DND-41 (cell line): ENCODE results near the gene IGF2.

ENCODE experiments used
- ATAC-seq: fragments of 200-7000 bp; cut with Tn5 transposase; 3 replicates; pipeline ENCODE4 v1.9.1; 2021; ENCODE audit warnings: low read depth; ENCODE audit not compliant: insufficient read depth
- DNase-seq: peaks from one replicate; pipeline ENCODE4 v3.0.0-alpha.2; 2020
- H2AFZ ChIP-seq: 2 replicates; pipeline ENCODE4 v1.6.0; 2012; ENCODE audit warnings: low read depth, low read length
- H3K27ac ChIP-seq: 2 replicates; pipeline ENCODE4 v1.5.1; 2012; ENCODE audit warnings: low read length, inconsistent platforms
- H3K27me3 ChIP-seq: fragments of 200-600 bp; sonication (generic); 2 replicates; pipeline ENCODE4 v1.6.0; 2012; ENCODE audit warnings: low read length, mild to moderate bottlenecking, inconsistent platforms; ENCODE audit not compliant: insufficient read depth, poor library complexity
- H3K36me3 ChIP-seq: 2 replicates; pipeline ENCODE4 v1.5.1; 2012; ENCODE audit warnings: low read length, inconsistent platforms; ENCODE audit not compliant: insufficient read depth
- H3K4me1 ChIP-seq: 2 replicates; pipeline ENCODE4 v1.5.1; 2012; ENCODE audit warnings: mild to moderate bottlenecking, low read length; ENCODE audit not compliant: insufficient read depth
- H3K4me2 ChIP-seq: 2 replicates; pipeline ENCODE4 v1.6.0; 2012; ENCODE audit warnings: mild to moderate bottlenecking, moderate library complexity, low read length, inconsistent platforms; ENCODE audit not compliant: insufficient read depth
- H3K4me3 ChIP-seq, 2 experiments: fragments of 200-600 bp in 1 of 2; shearing (Covaris generic) in 1 of 2; 2 replicates each; pipeline ENCODE4 v1.5.1; 2012 to 2016; ENCODE audit warnings: inconsistent platforms in 2 of 2, low read length in 2 of 2, mild to moderate bottlenecking in 2 of 2, low read depth in 1 of 2, moderate library complexity in 1 of 2
- H3K79me2 ChIP-seq: 2 replicates; pipeline ENCODE4 v1.6.0; 2012; ENCODE audit warnings: low read length, inconsistent platforms; ENCODE audit not compliant: insufficient read depth
- H3K9ac ChIP-seq: 2 replicates; pipeline ENCODE4 v1.6.0; 2012; ENCODE audit warnings: low read depth, mild to moderate bottlenecking, inconsistent platforms, low read length, moderate library complexity
- H3K9me3 ChIP-seq: 2 replicates; pipeline ENCODE4 v1.5.1; 2012; ENCODE audit warnings: low read length, moderate library complexity, mild to moderate bottlenecking, inconsistent platforms; ENCODE audit not compliant: insufficient read depth, severe bottlenecking
- H4K20me1 ChIP-seq: 2 replicates; pipeline ENCODE4 v1.6.0; 2012; ENCODE audit warnings: low read length; ENCODE audit not compliant: insufficient read depth
- CTCF ChIP-seq: IDR thresholded peaks from 2 replicates; pipeline ENCODE4 v1.5.1; 2012; ENCODE audit warnings: borderline replicate concordance, low read length, moderate library complexity, mild to moderate bottlenecking; ENCODE audit not compliant: poor library complexity, severe bottlenecking; ENCODE audit errors: extremely low read depth
- EZH2 ChIP-seq: IDR thresholded peaks from 3 replicates; pipeline ENCODE4 v1.6.1; 2012; ENCODE audit warnings: borderline replicate concordance, low read depth, mild to moderate bottlenecking, moderate library complexity, low read length, inconsistent platforms; ENCODE audit not compliant: severe bottlenecking

Gene IGF2

GRCh38 chr11:2142762-2143202 is 3.6 kb upstream of the IGF2 start:
- Histone ChIP-seq H3K9me3 (no peaks in the 10 kb centered on the region), H3K27me3 (peaks cover 11% of the 10 kb centered on the region), H3K79me2 (no peaks in the 10 kb centered on the region), H3K4me3 (no peak overlapping the region), H4K20me1 (peaks cover 4% of the 10 kb centered on the region; the same call in 1 of the 2 replicates), H3K4me1 (no peaks in the 10 kb centered on the region), H3K27ac (no peak overlapping the region), H3K9ac (no peak overlapping the region), H3K4me2 (no peak overlapping the region), H3K36me3 (no peaks in the 10 kb centered on the region), H2AFZ (no peak overlapping the region)
- no peak for DNase-seq
- TF ChIP-seq EZH2 (no peak), CTCF (no peak)
- ATAC-seq = no peak

- no peak for DNase-seq
- TF ChIP-seq CTCF (no peak), EZH2 (no peak)
- peaks cover 10% of the 10 kb centered on the region for H3K27me3 ChIP-seq
These were observed 3.1 kb upstream of the IGF2 start for GRCh38 chr11:2142300-2142759.

GRCh38 chr11:2140411-2141400 is 1.5 kb upstream of the IGF2 start:
- no peak overlapping the region for H2AFZ ChIP-seq
- TF ChIP-seq CTCF (no peak), EZH2 (no peak)
- H4K20me1 ChIP-seq = peaks cover under 1% of the 10 kb centered on the region; the same call in 1 of the 2 replicates
- H3K79me2 ChIP-seq = no peaks in the 10 kb centered on the region
- H3K9ac ChIP-seq = no peak overlapping the region
- H3K27me3 ChIP-seq = peaks cover 10% of the 10 kb centered on the region
- H3K36me3 ChIP-seq = no peaks in the 10 kb centered on the region
- ATAC-seq (no peak), DNase-seq (no peak)
- no peak overlapping the region for H3K4me2 ChIP-seq
- no peak overlapping the region for H3K27ac ChIP-seq
- no peak overlapping the region for H3K4me3 ChIP-seq
- H3K9me3 ChIP-seq = no peaks in the 10 kb centered on the region
- no peaks in the 10 kb centered on the region for H3K4me1 ChIP-seq

More at GRCh38 chr11:2142300-2142759, 3.1 kb upstream of the IGF2 start:
- H2AFZ ChIP-seq = no peak overlapping the region
- peaks cover 4% of the 10 kb centered on the region; the same call in 1 of the 2 replicates for H4K20me1 ChIP-seq
- H3K27ac ChIP-seq = no peak overlapping the region
- no peak overlapping the region for H3K9ac ChIP-seq
- no peak for ATAC-seq
- no peak overlapping the region for H3K4me2 ChIP-seq
- no peaks in the 10 kb centered on the region for H3K36me3 ChIP-seq
- H3K4me1 ChIP-seq = no peaks in the 10 kb centered on the region
- H3K4me3 ChIP-seq = no peak overlapping the region
- H3K79me2 ChIP-seq = no peaks in the 10 kb centered on the region
- no peaks in the 10 kb centered on the region for H3K9me3 ChIP-seq
